SK-N-SH (cell line): ENCODE results near the gene GRB10.

Experiments used
- EZH2phosphoT487 ChIP-seq: fragments of 200-600 bp; sonication (generic); IDR thresholded peaks from 2 replicates; pipeline ENCODE4 v1.6.1; 2017; ENCODE audit warnings: low read depth, mixed run types, mild to moderate bottlenecking, antibody characterized with exemption, moderate library complexity, borderline replicate concordance
- FOXJ3 ChIP-seq: sonication (generic); formaldehyde crosslinking; IDR thresholded peaks from 2 replicates; pipeline ENCODE4 v1.5.1; 2020; ENCODE audit warnings: mild to moderate bottlenecking, missing genetic modification reagents
- FOXM1 ChIP-seq: IDR thresholded peaks from 2 replicates; pipeline ENCODE4 v1.4.0; 2012; ENCODE audit warnings: low read depth, mild to moderate bottlenecking
- JUND ChIP-seq: IDR thresholded peaks from 2 replicates; pipeline ENCODE4 v1.4.0; 2012
- MXI1 ChIP-seq: IDR thresholded peaks from 2 replicates; pipeline ENCODE4 v1.6.1; 2012; ENCODE audit warnings: mild to moderate bottlenecking, low read depth, low read length, improper control_type of control experiment
- NRF1 ChIP-seq: IDR thresholded peaks from 2 replicates; pipeline ENCODE4 v1.6.1; 2012; ENCODE audit warnings: low read depth, mild to moderate bottlenecking, low read length
- PBX3 ChIP-seq: IDR thresholded peaks from 2 replicates; pipeline ENCODE4; 2012
- POLR2AphosphoS5 ChIP-seq: IDR thresholded peaks from 2 replicates; pipeline ENCODE4 v1.6.1; 2012; ENCODE audit warnings: low read depth, low read length
- RAD21 ChIP-seq: IDR thresholded peaks from 2 replicates; pipeline ENCODE4 v1.6.1; 2012; ENCODE audit warnings: mild to moderate bottlenecking, low read length
- RXRA ChIP-seq: IDR thresholded peaks from 2 replicates; pipeline ENCODE4 v1.4.0; 2012; ENCODE audit warnings: low read depth, mild to moderate bottlenecking, borderline replicate concordance
- YY1 ChIP-seq: IDR thresholded peaks from 2 replicates; pipeline ENCODE4 v1.4.0; 2012; ENCODE audit warnings: low read depth, mild to moderate bottlenecking
- TF ChIP-seq, protein P1 (sequence below): fragments of 200-600 bp; sonication (generic); IDR thresholded peaks from 2 replicates; pipeline ENCODE4 v1.6.1; 2017; ENCODE audit warnings: antibody characterized with exemption, mild to moderate bottlenecking, moderate library complexity
- TF ChIP-seq, protein P2 (sequence below): IDR thresholded peaks from 2 replicates; pipeline ENCODE4 v1.4.0; 2012; ENCODE audit warnings: low read depth

DNA sequence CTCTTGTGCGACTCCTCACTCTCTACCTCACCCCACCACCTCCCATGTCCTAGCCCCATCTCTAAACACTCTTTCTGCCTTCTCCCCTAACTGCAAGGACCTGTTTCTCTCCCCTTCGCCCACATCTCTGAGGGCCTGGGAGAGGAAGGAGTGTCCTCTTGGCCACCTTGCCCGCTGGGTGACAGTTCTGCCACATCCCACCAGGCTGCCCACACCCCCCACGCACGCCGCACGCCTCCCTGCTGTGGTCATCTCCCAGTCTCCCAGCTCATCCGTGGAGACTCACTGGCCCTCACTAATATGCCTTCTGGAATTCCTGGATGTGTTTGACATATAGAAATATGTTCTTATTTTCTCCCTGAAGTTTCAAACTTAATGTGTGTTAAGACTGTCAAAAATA is 48.5 kb downstream of the GRB10 start:
- TF ChIP-seq, protein P1, sequence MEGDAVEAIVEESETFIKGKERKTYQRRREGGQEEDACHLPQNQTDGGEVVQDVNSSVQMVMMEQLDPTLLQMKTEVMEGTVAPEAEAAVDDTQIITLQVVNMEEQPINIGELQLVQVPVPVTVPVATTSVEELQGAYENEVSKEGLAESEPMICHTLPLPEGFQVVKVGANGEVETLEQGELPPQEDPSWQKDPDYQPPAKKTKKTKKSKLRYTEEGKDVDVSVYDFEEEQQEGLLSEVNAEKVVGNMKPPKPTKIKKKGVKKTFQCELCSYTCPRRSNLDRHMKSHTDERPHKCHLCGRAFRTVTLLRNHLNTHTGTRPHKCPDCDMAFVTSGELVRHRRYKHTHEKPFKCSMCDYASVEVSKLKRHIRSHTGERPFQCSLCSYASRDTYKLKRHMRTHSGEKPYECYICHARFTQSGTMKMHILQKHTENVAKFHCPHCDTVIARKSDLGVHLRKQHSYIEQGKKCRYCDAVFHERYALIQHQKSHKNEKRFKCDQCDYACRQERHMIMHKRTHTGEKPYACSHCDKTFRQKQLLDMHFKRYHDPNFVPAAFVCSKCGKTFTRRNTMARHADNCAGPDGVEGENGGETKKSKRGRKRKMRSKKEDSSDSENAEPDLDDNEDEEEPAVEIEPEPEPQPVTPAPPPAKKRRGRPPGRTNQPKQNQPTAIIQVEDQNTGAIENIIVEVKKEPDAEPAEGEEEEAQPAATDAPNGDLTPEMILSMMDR, result no peak
- TF ChIP-seq YY1 (no peak), FOXM1 (no peak), EZH2phosphoT487 (no peak), RXRA (no peak), POLR2AphosphoS5 (no peak), RAD21 (no peak), NRF1 (no peak), PBX3 (no peak), FOXJ3 (CRISPR knock-in tag) (no peak), JUND (no peak), MXI1 (no peak)
- TF ChIP-seq, protein P2, sequence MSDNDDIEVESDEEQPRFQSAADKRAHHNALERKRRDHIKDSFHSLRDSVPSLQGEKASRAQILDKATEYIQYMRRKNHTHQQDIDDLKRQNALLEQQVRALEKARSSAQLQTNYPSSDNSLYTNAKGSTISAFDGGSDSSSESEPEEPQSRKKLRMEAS, result no peak
